Retinal pigment epithelial cell (primary cell): Measurements from ENCODE around the gene NBEAL1.
"Not testable (repeated sequence)": the region's sequence is repeated elsewhere in the genome, so short reads cannot be mapped to it uniquely, and the experiment has no call there.

Source experiments
- DNase-seq: peaks from one replicate; pipeline ENCODE4 v3.0.0-alpha.2; 2010; ENCODE audit warnings: low read depth
- H3K4me3 ChIP-seq: 2 replicates; pipeline ENCODE4 v1.5.1; 2011; ENCODE audit warnings: mild to moderate bottlenecking, low read length, control low read depth, moderate library complexity
- CTCF ChIP-seq: conservative IDR thresholded peaks from 2 replicates; pipeline ENCODE4 v1.5.1; 2011; ENCODE audit warnings: low read depth, low read length, control low read depth, inconsistent platforms

The NBEAL1 gene

GRCh38 chr2:203025592-203025991 lies 10.9 kb downstream of the NBEAL1 start:
- no peak for TF ChIP-seq CTCF
- H3K4me3 ChIP-seq = no peak overlapping the region
- DNase-seq = no peak

- no peak for DNase-seq
- TF ChIP-seq CTCF = no peak
These were observed 15.9 kb downstream of the NBEAL1 start for GRCh38 chr2:203030545-203030944.

GRCh38 chr2:203030991-203031390 lies 16.3 kb downstream of the NBEAL1 start:
- no peak for TF ChIP-seq CTCF
- no peak for DNase-seq
- no peak overlapping the region for H3K4me3 ChIP-seq

More at GRCh38 chr2:203030545-203030944, 15.9 kb downstream of the NBEAL1 start:
- no peak overlapping the region for H3K4me3 ChIP-seq

GRCh38 chr2:203033395-203033794 lies 18.7 kb downstream of the NBEAL1 start:
- DNase-seq = no peak

GRCh38 chr2:203035879-203036470 lies 21.3 kb downstream of the NBEAL1 start:
- no peak for TF ChIP-seq CTCF
- no peak for DNase-seq
- H3K4me3 ChIP-seq = no peak overlapping the region

More at GRCh38 chr2:203033395-203033794, 18.7 kb downstream of the NBEAL1 start:
- H3K4me3 ChIP-seq = no peak overlapping the region
- no peak for TF ChIP-seq CTCF

GRCh38 chr2:203037026-203037425 lies 22.4 kb downstream of the NBEAL1 start:
- no peak for DNase-seq
- H3K4me3 ChIP-seq = no peak overlapping the region
- TF ChIP-seq CTCF = no peak

GRCh38 chr2:203038586-203038985 lies 23.9 kb downstream of the NBEAL1 start:
- TF ChIP-seq CTCF = no peak
- DNase-seq = no peak
- H3K4me3 ChIP-seq = no peak overlapping the region

GRCh38 chr2:203039211-203039610 lies 24.5 kb downstream of the NBEAL1 start:
- not testable (repeated sequence) for H3K4me3 ChIP-seq, DNase-seq
